GM19328 (cell line): Measurements from ENCODE around the gene JADE3.
"Not testable (repeated sequence)": the region's sequence is repeated elsewhere in the genome, so short reads cannot be mapped to it uniquely, and the experiment has no call there.

Experiments
- ATAC-seq: cut with Tn5 transposase; IDR thresholded peaks from one replicate; pipeline ENCODE4 v1.9.1; 2021; ENCODE audit warnings: mild to moderate bottlenecking, moderate library complexity; ENCODE audit not compliant: unreplicated experiment

JADE3 gene

GRCh38 chrX:46929439-46930261 is 17.4 kb downstream of the JADE3 start:
- no peak for ATAC-seq

DNA sequence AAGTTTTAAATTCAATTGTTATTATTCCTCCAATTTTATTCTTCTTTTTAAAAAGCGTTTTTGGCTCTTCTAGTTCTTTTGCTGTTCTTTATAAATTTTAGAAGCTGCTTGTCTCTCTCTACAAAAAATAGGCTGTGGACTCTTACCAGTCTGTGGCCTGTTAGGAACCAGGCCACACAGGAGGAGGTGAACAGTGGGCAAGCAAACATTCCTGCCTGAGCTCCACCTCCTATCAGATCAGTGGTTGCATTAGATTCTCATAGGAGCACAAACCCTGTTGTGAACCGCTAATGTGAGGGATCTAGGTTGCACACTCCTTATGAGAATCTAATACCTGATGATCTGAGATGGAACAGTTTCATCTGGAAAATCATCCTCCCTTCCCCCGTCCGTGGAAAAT is 23.1 kb downstream of the JADE3 start:
- ATAC-seq: no peak

GRCh38 chrX:46938589-46938988 is 26.4 kb downstream of the JADE3 start:
- ATAC-seq: no peak

DNA sequence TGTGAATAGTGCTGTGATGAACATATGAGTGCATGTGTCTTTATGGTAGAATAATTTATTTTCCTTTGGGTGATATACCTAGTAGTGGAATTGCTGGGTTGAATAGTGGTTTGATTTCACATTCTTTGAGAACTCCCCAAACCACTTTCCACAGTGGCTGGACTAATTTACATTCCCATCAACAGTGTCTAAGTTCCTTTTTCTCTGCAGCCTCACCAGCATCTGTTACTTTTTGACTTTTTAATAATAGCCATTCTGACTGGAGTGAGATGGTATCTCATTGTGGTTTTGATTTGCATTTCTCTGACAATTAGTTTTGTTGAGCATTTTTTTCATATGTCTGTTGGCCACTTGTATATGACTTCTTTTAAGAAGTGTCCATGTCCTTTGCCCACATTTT is 29.1 kb downstream of the JADE3 start:
- no peak for ATAC-seq

DNA sequence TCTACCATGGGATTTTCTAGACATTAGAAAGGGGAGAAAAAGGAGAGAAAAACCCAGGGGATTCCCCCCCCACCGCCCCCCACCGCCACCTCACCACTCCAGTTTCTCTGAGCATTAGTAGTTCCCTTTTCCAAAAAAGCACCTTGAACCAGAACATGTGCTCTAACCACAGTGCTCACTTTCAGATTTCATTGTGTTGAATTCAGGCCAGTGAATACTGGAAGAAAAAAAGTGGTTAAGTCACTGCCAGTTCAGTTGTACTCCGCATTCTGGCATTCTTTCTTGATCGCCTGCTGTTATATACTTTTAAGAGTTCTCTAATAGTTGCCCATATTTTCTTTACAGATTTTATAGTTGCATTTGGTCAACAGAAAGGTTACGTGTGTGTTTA is 40.9 kb downstream of the JADE3 start:
- ATAC-seq: no peak

DNA sequence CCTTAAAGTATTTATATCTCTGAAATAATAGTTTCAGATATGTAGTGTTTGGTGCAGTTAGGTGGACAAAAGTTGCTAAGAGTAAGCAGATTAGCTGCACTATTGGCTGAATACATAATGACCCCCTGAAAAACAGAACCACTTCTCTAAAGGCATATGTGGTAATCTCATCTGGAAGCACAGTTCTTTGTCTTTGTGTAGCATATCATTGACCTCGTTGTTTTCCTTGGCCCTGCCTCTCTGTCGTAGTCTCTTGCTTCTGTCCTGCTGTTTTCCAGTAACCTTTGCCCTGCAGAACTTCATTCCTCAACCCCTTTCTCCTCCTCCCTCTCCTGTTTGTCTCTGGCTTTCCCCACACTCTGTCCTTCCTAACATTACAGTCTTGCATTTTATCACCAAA is 41.4 kb downstream of the JADE3 start:
- no peak for ATAC-seq

DNA sequence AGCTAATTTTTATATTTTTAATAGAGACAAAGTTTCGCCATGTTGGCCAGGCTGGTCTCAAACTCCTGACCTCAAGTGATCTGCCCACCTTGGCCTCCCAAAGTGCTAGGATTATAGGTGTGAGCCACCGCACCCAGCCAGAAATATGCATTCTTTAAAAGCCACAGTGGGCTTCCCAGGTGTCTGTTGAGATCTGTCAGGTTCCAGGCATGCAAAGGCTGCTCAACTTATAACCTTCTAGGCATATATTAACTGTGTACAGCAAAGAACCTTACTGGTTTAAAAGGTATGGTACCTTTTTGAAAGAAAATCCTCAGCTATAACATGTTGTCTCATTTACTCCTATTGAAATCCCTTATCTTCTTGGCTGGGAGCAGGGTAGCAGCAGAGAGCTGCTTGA is 42.5 kb downstream of the JADE3 start:
- ATAC-seq: no peak

DNA sequence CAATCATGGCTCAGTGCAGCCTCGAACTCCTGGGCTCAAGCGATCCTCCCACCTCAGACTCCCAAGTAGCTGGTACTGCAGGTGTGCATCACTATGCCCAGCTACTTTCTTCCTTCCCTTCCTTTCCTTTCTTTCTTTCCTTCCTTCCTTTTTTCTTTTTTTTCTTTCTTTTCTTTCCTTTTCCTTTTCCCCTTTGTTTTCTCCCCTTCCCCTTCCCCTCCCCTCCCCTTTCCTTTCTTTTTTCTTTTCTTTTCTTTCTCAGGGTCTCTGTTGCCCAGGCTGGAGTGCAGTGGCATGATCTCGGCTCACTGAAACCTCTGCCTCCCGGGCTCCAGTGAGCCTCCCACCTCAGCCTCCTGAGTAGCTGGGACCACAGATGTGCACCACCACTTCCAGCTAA is 44.4 kb downstream of the JADE3 start:
- ATAC-seq: not testable (repeated sequence)

DNA sequence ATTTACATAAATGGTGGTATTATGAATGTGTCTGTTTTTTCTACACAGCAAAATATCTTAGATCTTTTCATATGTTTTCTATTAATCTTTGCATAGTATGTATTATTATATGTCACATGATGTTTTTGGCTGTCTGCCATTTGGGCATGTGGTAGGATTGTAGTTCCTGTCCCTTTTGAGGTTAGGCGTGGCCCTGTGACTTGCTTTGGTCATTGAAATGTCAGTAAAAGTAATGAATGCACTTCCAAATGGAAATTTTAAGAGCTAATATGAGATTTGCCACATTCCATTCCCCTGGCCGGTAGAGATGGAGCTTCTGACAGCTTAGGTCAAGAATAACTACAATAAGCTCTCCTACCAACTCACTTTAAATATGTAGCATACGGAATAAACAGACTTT is 45.1 kb downstream of the JADE3 start:
- no peak for ATAC-seq

DNA sequence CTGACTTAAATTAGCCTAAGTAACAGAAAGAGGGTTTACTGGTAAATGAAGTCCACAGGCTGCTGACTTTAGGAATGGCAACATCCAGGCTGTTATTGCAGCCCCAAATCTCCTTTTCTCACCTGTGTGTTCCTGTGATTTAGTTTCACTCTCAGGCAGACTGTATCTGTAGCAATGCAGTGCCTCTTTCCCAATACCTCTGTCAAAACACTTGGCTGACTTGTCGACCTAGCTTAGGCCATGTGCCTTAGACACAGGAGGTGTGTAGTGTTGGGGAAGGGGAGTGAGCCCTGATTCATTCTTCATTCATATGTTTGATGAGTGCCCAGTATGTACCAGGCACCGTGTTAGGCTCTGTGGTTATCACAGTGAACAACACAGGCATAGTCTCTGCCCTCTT is 46.9 kb downstream of the JADE3 start:
- ATAC-seq: no peak

- no peak for ATAC-seq
These were observed 47.9 kb downstream of the JADE3 start for GRCh38 chrX:46959985-46960700.

DNA sequence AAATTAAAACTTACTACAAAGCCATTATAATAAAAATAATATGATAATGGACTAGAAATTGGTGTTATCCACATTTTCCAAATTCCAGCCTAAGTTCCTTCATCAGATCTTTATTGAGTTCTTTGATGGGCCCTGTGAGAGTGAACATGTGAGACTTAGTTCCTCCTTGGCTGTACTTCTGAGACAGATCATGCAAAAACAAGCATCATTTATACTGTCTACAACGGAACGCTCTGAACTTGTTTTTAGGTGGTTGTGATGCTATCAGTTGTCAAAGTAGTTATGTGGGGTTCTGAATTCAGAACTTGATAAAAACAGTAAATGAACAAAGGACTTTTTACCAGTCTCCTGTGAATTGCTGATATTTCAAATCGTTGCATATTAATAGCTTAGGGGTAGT is 48.9 kb downstream of the JADE3 start:
- ATAC-seq: no peak

GRCh38 chrX:46961574-46962283 is 49.5 kb downstream of the JADE3 start:
- ATAC-seq: no peak

- ATAC-seq: no peak
These were observed 53.0 kb downstream of the JADE3 start for GRCh38 chrX:46965125-46965758.

GRCh38 chrX:46967547-46967946 is 55.3 kb downstream of the JADE3 start:
- ATAC-seq: no peak

- not testable (repeated sequence) for ATAC-seq
These were observed 64.8 kb downstream of the JADE3 start for GRCh38 chrX:46977046-46977445.

GRCh38 chrX:46978341-46979291 is 66.4 kb downstream of the JADE3 start:
- no peak for ATAC-seq

DNA sequence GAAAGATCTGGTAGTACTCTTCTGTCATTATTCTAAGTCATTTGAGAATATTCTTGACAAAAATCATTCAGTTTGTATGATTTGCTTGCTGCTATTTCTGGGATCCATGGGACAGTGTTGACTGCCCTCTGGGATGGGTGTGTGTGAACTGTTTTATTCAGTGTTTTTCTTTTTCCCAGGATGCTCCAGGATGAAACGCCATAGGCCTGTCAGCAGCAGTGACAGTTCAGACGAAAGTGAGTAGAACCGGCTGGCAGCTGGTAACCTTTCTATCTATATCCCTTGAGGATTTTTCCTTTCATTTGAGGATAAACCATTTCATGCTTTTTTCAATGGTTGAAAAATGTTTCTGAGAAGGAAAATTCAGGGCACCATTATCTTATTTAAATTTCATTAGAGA is 72.5 kb downstream of the JADE3 start:
- ATAC-seq: no peak

- ATAC-seq: no peak
These were observed 77.3 kb downstream of the JADE3 start for GRCh38 chrX:46989548-46989947.

DNA sequence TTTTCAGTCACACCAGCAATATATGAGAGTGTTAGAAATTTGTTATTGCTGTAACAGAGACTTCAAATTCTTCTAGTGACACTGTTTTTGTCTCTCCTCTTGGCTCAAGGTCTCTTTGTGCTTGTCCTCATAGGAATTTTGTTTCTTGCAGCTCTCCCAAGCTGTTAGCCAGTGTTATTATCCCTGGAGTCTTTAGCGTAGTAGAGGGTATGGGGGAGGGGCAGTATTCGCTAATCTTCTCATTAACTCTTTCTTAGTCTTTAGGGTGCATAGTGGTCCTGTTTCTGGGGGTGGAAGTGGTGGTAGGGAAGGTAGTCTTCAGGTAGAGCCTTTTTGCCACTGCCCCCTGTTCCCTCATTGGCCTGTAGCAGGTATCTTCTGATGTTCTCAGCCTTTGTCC is 79.4 kb downstream of the JADE3 start:
- ATAC-seq: no peak
